Epithelial cell of proximal tubule (primary cell): ENCODE measurements around the gene NKAIN2. TPM values are rescaled to one million over a fixed set of nuclear protein-coding genes. Genes with fewer than 3 reads are reported as not detected.
"Not testable (repeated sequence)": the region's sequence is repeated elsewhere in the genome, so short reads cannot be mapped to it uniquely, and the experiment has no call there.

Experiments used
- DNase-seq: peaks from one replicate; pipeline ENCODE4 v3.0.0-alpha.2; 2011; ENCODE audit warnings: low read depth
- H3K4me3 ChIP-seq: 2 replicates; pipeline ENCODE4 v1.5.1; 2011; ENCODE audit warnings: low read depth, mild to moderate bottlenecking, low read length
- total RNA-seq: library from RNA; depleted of rRNA; stranded (reverse); fragments of >200 nt; gene quantifications from 2 replicates; pipeline ENCODE4 v1.2.3, GENCODE V29; 2015
- TF ChIP-seq, protein P1 (sequence below): conservative IDR thresholded peaks from 2 replicates; pipeline ENCODE4 v1.5.1; 2012; ENCODE audit warnings: low read depth, mild to moderate bottlenecking, low read length

The NKAIN2 gene
- total RNA-seq, 1 donor from 2014 or later = under 0.01 TPM

DNA sequence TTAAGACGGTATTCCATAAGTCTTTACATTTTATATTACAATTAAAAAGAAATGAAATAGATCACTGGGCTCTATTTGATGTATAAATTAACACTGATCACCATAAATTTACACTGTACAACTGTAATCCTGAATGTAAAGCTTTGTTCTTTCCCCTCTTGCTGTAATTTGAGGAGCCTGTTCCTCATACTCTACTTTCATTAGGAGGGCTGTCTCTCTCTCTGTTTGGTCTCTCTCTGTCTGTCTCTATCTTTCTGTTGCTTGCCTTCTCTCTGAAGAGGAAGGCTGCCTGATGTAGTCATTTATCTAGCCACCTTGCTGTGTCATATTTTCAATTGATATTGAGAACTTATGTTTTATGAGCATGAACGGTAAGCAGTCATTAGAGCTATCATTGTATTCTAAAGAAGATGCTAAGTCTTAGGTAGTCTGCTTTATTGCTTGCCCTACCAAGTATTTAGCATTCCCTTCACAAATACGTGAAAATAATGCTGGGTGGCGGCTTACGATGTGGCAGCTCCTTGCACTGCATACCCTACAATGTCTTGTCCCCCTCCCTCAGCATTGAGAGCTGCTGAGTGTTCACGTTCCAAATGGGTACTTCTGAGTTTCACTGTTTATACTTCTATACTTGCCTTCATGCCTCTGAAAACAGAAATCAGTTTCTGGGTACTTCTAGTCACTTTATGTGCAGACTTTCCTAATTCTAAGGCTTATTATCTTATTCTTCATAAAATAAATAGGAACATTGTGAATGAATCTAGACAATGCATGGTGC, 205.5 kb downstream of the NKAIN2 start:
- H3K4me3 ChIP-seq = no peak overlapping the region
- DNase-seq = no peak

DNA sequence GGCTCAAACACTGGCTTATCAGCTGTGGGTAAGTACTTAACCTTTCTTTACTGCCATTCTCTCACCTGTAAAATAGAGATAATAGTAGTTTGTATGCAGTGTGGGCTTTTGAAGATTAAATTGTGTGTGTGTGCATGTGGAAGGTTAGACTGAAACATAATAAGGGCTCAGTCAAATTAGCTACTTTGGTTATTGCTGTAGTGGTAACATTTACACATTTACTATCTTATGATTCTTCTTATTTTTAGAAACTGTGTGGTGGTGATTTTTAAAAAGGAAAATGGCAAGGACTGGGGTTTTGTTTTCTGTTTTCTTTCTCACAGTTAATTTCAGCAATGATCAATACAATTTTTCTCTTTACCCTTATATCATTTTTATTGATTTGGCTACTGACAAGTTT, 206.9 kb downstream of the NKAIN2 start:
- no peak for DNase-seq
- TF ChIP-seq, protein P1, sequence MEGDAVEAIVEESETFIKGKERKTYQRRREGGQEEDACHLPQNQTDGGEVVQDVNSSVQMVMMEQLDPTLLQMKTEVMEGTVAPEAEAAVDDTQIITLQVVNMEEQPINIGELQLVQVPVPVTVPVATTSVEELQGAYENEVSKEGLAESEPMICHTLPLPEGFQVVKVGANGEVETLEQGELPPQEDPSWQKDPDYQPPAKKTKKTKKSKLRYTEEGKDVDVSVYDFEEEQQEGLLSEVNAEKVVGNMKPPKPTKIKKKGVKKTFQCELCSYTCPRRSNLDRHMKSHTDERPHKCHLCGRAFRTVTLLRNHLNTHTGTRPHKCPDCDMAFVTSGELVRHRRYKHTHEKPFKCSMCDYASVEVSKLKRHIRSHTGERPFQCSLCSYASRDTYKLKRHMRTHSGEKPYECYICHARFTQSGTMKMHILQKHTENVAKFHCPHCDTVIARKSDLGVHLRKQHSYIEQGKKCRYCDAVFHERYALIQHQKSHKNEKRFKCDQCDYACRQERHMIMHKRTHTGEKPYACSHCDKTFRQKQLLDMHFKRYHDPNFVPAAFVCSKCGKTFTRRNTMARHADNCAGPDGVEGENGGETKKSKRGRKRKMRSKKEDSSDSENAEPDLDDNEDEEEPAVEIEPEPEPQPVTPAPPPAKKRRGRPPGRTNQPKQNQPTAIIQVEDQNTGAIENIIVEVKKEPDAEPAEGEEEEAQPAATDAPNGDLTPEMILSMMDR = no peak
- no peak overlapping the region for H3K4me3 ChIP-seq

More for the DNA sequence above, 205.5 kb downstream of the NKAIN2 start:
- TF ChIP-seq, protein P1 = no peak

DNA sequence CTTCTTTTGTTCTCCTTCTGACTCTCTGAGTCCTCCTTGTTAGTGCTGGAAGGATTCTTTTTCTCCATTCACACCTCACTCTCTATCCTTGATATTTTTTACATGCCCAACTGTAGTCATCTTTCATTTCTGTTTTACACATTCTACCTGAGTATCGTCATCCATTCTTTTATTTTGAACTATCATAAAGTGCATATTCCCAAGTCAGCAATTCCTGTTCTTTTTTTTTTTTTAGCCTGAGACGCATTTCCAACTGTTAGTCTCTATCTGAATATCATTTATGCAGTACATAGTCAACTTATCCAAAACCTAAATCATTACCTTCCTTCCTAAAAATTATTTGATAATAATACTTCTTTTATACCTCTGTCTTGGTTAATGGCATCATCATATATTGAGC, 207.5 kb downstream of the NKAIN2 start:
- no peak overlapping the region for H3K4me3 ChIP-seq
- TF ChIP-seq, protein P1 = no peak
- DNase-seq = no peak

DNA sequence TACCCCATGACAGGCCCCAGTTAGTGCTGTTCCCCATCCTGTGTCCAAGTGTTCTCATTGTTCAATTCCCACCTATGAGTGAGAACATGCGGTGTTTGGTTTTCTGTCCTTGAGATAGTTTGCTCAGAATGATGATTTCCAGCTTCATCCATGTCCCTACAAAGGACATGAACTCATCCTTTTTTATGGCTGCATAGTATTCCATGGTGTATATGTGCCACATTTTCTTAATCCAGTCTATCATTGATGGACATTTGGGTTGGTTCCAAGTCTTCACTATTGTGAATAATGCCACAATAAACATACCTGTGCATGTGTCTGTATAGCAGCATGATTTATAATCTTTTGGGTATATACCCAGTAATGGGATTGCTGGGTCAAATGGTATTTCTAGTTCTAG, 218.4 kb downstream of the NKAIN2 start:
- not testable (repeated sequence) for DNase-seq, H3K4me3 ChIP-seq

DNA sequence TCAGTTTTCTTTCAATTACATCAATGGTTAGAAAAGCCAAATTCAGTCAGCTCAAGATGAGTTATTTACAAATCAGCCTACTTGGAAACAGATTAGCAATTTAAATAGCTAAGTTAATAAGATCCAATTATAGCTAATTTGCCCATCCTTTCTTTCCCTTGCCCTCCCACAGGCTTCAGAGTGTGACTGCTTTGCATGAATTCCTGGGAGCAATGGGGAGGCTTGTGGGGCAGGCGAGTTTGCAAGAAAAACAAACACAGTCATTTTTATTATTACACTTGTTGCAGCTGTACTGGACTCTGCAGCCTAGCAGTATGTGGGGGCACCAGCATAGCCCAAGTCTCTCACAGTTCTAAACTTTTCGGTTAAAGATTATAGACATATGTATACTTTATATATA, 219.0 kb downstream of the NKAIN2 start:
- DNase-seq = no peak
- TF ChIP-seq, protein P1 = no peak
- H3K4me3 ChIP-seq = no peak overlapping the region

DNA sequence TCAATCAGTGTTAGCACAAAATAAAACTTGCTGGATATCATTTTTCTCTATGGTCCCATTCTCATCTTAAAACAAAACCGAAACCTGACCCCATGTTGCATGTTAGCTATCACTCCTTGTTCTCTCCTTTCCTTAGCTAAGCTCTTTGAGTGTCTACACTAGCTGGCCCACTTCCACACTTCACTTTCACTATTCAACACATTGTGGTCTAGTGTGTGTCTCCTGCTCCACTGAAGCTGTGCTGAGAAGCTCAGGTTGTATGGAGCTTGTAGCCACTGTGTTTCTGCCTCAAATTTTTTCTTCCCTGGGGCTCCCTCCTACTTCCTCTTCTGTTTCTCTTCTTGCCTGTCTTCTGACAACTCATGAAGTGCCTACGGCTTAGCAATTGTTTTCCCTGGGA, 223.0 kb downstream of the NKAIN2 start:
- TF ChIP-seq, protein P1 = no peak
- DNase-seq = no peak
- no peak overlapping the region for H3K4me3 ChIP-seq

DNA sequence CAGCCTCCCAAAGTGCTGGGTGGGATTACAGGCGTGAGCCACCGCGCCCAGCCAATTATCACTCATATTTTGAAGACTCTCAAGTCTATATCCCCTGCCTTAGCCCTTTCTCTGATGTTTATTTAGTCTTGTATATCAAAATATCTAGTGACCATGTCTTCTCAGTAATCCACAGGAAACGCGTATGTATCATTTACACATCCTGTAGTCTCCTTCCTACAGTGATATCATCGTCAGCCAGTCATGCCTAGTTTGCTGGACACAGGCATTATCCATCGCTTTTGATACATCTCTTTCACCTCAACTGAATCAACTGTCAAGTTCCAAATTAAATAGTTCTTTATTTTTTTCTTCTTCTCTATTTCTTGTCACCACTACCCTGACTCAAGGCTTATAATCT, 223.7 kb downstream of the NKAIN2 start:
- H3K4me3 ChIP-seq = no peak overlapping the region
- no peak for DNase-seq
- TF ChIP-seq, protein P1 = no peak
